ACC112 (cell line): ENCODE measurements around the gene MAPK12.

Experiments
- H2AFZ ChIP-seq: fragments of 200-600 bp; sonication (generic); one replicate; pipeline ENCODE4 v1.6.0; 2017; ENCODE audit warnings: antibody characterized with exemption, low read length; ENCODE audit not compliant: unreplicated experiment
- H3K27ac ChIP-seq: fragments of 200-600 bp; sonication (generic); 2 replicates; pipeline ENCODE4 v1.5.1; 2014; ENCODE audit warnings: low read depth, mild to moderate bottlenecking, antibody characterized with exemption, low read length, moderate library complexity
- H3K27me3 ChIP-seq: fragments of 200-600 bp; sonication (generic); 2 replicates; pipeline ENCODE4 v1.6.1; 2014; ENCODE audit warnings: mild to moderate bottlenecking, antibody characterized with exemption, low read length, moderate library complexity, mixed read lengths; ENCODE audit not compliant: insufficient read depth
- H3K36me3 ChIP-seq: fragments of 200-600 bp; sonication (generic); 2 replicates; pipeline ENCODE4 v1.6.1; 2016; ENCODE audit warnings: mild to moderate bottlenecking, antibody characterized with exemption, low read length, moderate library complexity, mixed read lengths; ENCODE audit not compliant: insufficient read depth
- H3K4me1 ChIP-seq: fragments of 200-600 bp; sonication (generic); one replicate; pipeline ENCODE4 v1.6.1; 2016; ENCODE audit warnings: low read length, mixed read lengths; ENCODE audit not compliant: insufficient read depth, unreplicated experiment, control insufficient read depth
- H3K4me3 ChIP-seq: fragments of 200-600 bp; sonication (generic); 2 replicates; pipeline ENCODE4 v1.5.1; 2014; ENCODE audit warnings: mild to moderate bottlenecking, low read depth, low read length
- H3K79me2 ChIP-seq: fragments of 200-600 bp; sonication (generic); one replicate; pipeline ENCODE4 v1.6.0; 2016; ENCODE audit warnings: low read length; ENCODE audit not compliant: control insufficient read depth, unreplicated experiment, insufficient read depth

Gene MAPK12

GRCh38 chr22:50242406-50242949 lies 19.0 kb downstream of the MAPK12 start:
- no peaks in the 10 kb centered on the region for H3K4me1 ChIP-seq
- H2AFZ ChIP-seq = no peak overlapping the region
- no peaks in the 10 kb centered on the region for H3K27me3 ChIP-seq
- H3K79me2 ChIP-seq = peaks cover 36% of the 10 kb centered on the region
- H3K4me3 ChIP-seq = peak overlapping the region; percentile 97
- H3K36me3 ChIP-seq = no peaks in the 10 kb centered on the region
- no peak overlapping the region for H3K27ac ChIP-seq

- Histone ChIP-seq H3K27me3 (no peaks in the 10 kb centered on the region), H3K36me3 (no peaks in the 10 kb centered on the region), H2AFZ (no peak overlapping the region), H3K4me1 (no peaks in the 10 kb centered on the region), H3K27ac (no peak overlapping the region), H3K4me3 (no peak overlapping the region), H3K79me2 (peaks cover 35% of the 10 kb centered on the region)
Measured at GRCh38 chr22:50238755-50239154, 22.7 kb downstream of the MAPK12 start.

GRCh38 chr22:50236731-50237409 lies 24.6 kb downstream of the MAPK12 start:
- H3K79me2 ChIP-seq = peaks cover 22% of the 10 kb centered on the region
- no peak overlapping the region for H3K4me3 ChIP-seq
- H3K27me3 ChIP-seq = no peaks in the 10 kb centered on the region
- H3K27ac ChIP-seq = no peak overlapping the region
- H3K4me1 ChIP-seq = no peaks in the 10 kb centered on the region
- no peak overlapping the region for H2AFZ ChIP-seq
- no peaks in the 10 kb centered on the region for H3K36me3 ChIP-seq

- no peak overlapping the region for H2AFZ ChIP-seq
- no peak overlapping the region for H3K27ac ChIP-seq
- no peak overlapping the region for H3K4me3 ChIP-seq
- no peaks in the 10 kb centered on the region for H3K27me3 ChIP-seq
- peaks cover 7% of the 10 kb centered on the region for H3K79me2 ChIP-seq
- no peaks in the 10 kb centered on the region for H3K36me3 ChIP-seq
- no peaks in the 10 kb centered on the region for H3K4me1 ChIP-seq
Measured at GRCh38 chr22:50233223-50233622, 28.3 kb downstream of the MAPK12 start.

- no peaks in the 10 kb centered on the region for H3K36me3 ChIP-seq
- no peaks in the 10 kb centered on the region for H3K27me3 ChIP-seq
- no peak overlapping the region for H3K4me3 ChIP-seq
- H2AFZ ChIP-seq = no peak overlapping the region
- H3K4me1 ChIP-seq = no peaks in the 10 kb centered on the region
- H3K27ac ChIP-seq = no peak overlapping the region
- peaks cover 7% of the 10 kb centered on the region for H3K79me2 ChIP-seq
Measured at GRCh38 chr22:50232481-50233151, 28.9 kb downstream of the MAPK12 start.

- H3K4me3 ChIP-seq = no peak overlapping the region
- no peaks in the 10 kb centered on the region for H3K36me3 ChIP-seq
- H3K79me2 ChIP-seq = no peaks in the 10 kb centered on the region
- H3K4me1 ChIP-seq = no peaks in the 10 kb centered on the region
- H2AFZ ChIP-seq = no peak overlapping the region
- no peak overlapping the region for H3K27ac ChIP-seq
- no peaks in the 10 kb centered on the region for H3K27me3 ChIP-seq
Measured at GRCh38 chr22:50229370-50229769, 32.1 kb downstream of the MAPK12 start.

GRCh38 chr22:50228366-50228765 lies 33.1 kb downstream of the MAPK12 start:
- no peaks in the 10 kb centered on the region for H3K36me3 ChIP-seq
- no peaks in the 10 kb centered on the region for H3K79me2 ChIP-seq
- no peaks in the 10 kb centered on the region for H3K27me3 ChIP-seq

GRCh38 chr22:50227579-50228215 lies 33.8 kb downstream of the MAPK12 start:
- H3K27ac ChIP-seq = no peak overlapping the region
- H3K27me3 ChIP-seq = no peaks in the 10 kb centered on the region
- no peak overlapping the region for H3K4me3 ChIP-seq
- H3K79me2 ChIP-seq = no peaks in the 10 kb centered on the region
- H3K4me1 ChIP-seq = no peaks in the 10 kb centered on the region
- no peak overlapping the region for H2AFZ ChIP-seq
- no peaks in the 10 kb centered on the region for H3K36me3 ChIP-seq

More at GRCh38 chr22:50228366-50228765, 33.1 kb downstream of the MAPK12 start:
- Histone ChIP-seq H2AFZ (no peak overlapping the region), H3K4me1 (no peaks in the 10 kb centered on the region), H3K4me3 (no peak overlapping the region), H3K27ac (no peak overlapping the region)

GRCh38 chr22:50226875-50227165 lies 34.7 kb downstream of the MAPK12 start:
- H2AFZ ChIP-seq = no peak overlapping the region
- H3K4me3 ChIP-seq = no peak overlapping the region
- H3K4me1 ChIP-seq = no peaks in the 10 kb centered on the region
- H3K27ac ChIP-seq = no peak overlapping the region
- no peaks in the 10 kb centered on the region for H3K27me3 ChIP-seq
- no peaks in the 10 kb centered on the region for H3K79me2 ChIP-seq
- H3K36me3 ChIP-seq = no peaks in the 10 kb centered on the region

GRCh38 chr22:50226063-50226874 lies 35.2 kb downstream of the MAPK12 start:
- Histone ChIP-seq H3K27ac (no peak overlapping the region), H3K79me2 (no peaks in the 10 kb centered on the region), H3K4me1 (no peaks in the 10 kb centered on the region), H3K4me3 (no peak overlapping the region), H3K27me3 (no peaks in the 10 kb centered on the region), H2AFZ (no peak overlapping the region), H3K36me3 (no peaks in the 10 kb centered on the region)
